A549 treated with ZK216348 at 1 μM for 4 hours (cell line): ENCODE results near the gene CNGA1. TPM values are rescaled to one million over a fixed set of nuclear protein-coding genes. Genes with fewer than 3 reads are reported as not detected.

Experiments
- total RNA-seq: library from RNA; stranded (reverse); fragments of 200-300 nt; extraction: Qiagen RNA extraction; gene quantifications from 5 replicates; pipeline ENCODE4 v1.2.3, GENCODE V29; 2022; ENCODE audit warnings: low read depth

The CNGA1 gene
- 0.12 TPM in 1 of 5 replicates, not detected in the others for total RNA-seq

DNA sequence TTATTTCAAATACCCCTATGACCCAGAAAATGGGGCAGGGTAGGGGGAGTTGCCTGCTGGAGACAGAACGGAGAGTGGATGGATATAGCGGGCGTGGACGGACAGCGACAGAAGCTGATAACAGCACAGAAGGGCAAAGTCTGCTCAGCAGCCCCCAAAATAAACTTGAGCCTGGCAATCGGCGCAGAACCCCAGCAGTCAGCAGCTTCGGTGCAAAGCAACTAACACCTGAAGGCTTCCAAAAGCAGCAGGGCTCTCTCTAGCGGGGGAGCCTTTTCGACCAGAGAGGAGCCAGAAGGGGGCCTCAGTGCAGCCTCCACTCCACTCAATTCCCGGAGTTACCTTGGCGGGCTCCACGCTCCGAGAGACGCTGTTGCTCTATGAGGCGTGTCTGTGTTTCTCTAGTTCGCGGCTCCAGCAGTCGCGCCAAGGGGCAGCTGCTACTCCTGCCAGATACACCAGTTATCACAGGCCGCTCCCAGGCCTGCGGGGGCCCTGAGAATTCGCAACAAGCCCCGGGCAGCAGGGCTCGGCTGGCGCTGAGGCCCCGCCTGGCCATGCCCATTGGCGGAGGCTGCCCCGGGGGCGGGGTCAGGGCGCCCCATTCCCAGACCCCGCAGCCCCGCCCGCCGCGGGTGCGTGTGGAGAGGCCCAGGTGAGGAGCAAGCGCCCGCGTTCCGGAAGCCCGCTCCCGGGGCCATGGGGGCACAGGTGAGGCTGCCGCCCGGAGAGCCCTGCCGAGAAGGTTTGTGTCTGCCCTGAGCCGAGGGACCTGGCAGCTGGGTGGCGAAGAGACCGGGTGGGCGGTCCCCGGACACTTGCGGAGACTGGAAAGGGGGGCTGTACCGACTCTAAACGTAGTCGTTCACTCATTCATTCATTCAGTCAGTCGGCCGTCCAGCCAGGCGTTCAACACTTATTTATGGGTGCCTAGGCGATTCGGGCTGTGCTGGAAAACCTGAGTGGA lies at the start of gene CNGA1, which contains the start of gene NIPAL1:
Gene CNGA1 (minus strand): TSS at position 541 of the 967 bp plus-strand sequence. CDS start 63,992 bp downstream, outside the sequence.
Gene NIPAL1 (plus strand): TSS at position 632 of the 967 bp plus-strand sequence. CDS start 68 bp downstream, at position 700.

GRCh38 chr4:47914220-47914925 lies 102.1 kb downstream of the CNGA1 start, which contains the start of gene NFXL1:
NFXL1 (minus strand) TSS chr4:47914583; CDS start chr4:47914203, 380 bp downstream.

Other genes starting within 250 kb of the CNGA1 start
- not detected in 5 replicates for gene CORIN, start 178.6 kb downstream of the CNGA1 start, total RNA-seq
- gene NFXL1, start 102.1 kb downstream of the CNGA1 start, total RNA-seq: 4.6 to 6.5 TPM (median 5.7 TPM) in 5 replicates
- 0.23 to 1.7 TPM (median 0.52 TPM) in 5 replicates for gene NIPAL1, start 91 bp upstream of the CNGA1 start, total RNA-seq
- gene TXK, start 117.6 kb upstream of the CNGA1 start, total RNA-seq: 0.15 to 0.31 TPM (median 0.17 TPM) in 3 of 5 replicates, not detected in the others